ENCODE results near the gene RTKN2. TPM values are rescaled to one million over a fixed set of nuclear protein-coding genes. Genes with fewer than 3 reads are reported as not detected.
A peak's percentile ranks its signal among the peaks of the same experiment; 100 is the strongest.

RTKN2 gene
- total RNA-seq (1 to 10 TPM; 1.4 to 7.8 (median 3.0) TPM), polyA plus RNA-seq (1 to 10 TPM; 1.7 to 5.1 TPM), total RNA-seq (3.4 reads per million, percentile 18 among the genes with 10 or more reads in this experiment)

GRCh38 chr10:62268399-62269114, at the start of gene RTKN2:
Gene RTKN2, minus strand, starts transcription at chr10:62268844. Its CDS starts 234 bp downstream, at chr10:62268610.
- H3K4me3 ChIP-seq (ENCODE audit: low read length), result peak within 1 kb of the TSS; percentile 69
- Mint-ChIP-seq H3K36me3 (no peaks in the 10 kb centered on the region), H3K9me3 (no peaks in the 10 kb centered on the region), H3K27ac (peak within 1 kb of the TSS in 8 of 9 donors; percentile 8 to 75 (median 46)), H3K4me3 (peak within 1 kb of the TSS; percentile 84 to 96 (median 88)), H3K27me3 (peaks cover 4 to 43% (median 16%) of the 10 kb centered on the region in 5 donors), H3K4me1 (peaks cover 9 to 19% (median 14%) of the 10 kb centered on the region in 7 donors)
- H3K36me3 ChIP-seq (ENCODE audit: control insufficient read depth in 2 of 3, insufficient read depth in 3 of 3, low read length in 3 of 3), result no peaks in the 10 kb centered on the region
- H3K27ac ChIP-seq (ENCODE audit: low read depth, low read length), result peak within 1 kb of the TSS; percentile 12
- peaks cover 0 to 9% of the 10 kb centered on the region in 2 donors for H3K27me3 ChIP-seq (ENCODE audit: control insufficient read depth in 2 of 2, insufficient read depth in 2 of 2, low read length in 2 of 2)
- ChIA-PET CTCF (interaction anchor here (0.6 kb wide), 1 partner anchor 11 kb away, joined by 3 read pairs; no protein-coding TSS in a partner anchor), POLR2A (no interaction called here)
- H3K4me1 ChIP-seq (ENCODE audit: control insufficient read depth in 2 of 2, insufficient read depth in 2 of 2, low read length in 2 of 2), result peaks cover 0 to 5% of the 10 kb centered on the region in 2 donors
- ATAC-seq (peak; percentile 89), DNase-seq (peak; percentile 52 to 76 (median 64))
- no peaks in the 10 kb centered on the region for H3K9me3 ChIP-seq (ENCODE audit: control insufficient read depth in 2 of 3, low read length in 3 of 3)
- intact Hi-C loops (cut with micrococcal nuclease), result loop anchor here (1.0 to 10.0 kb wide), 10 partner anchors 38 to 984 kb away; partner anchors contain the start of genes EGR2 (in 2 of the 2), ARID5B (in 1 of the 2), NRBF2 (in 1 of the 2) and ZNF365 (in 1 of the 2)

DNA sequence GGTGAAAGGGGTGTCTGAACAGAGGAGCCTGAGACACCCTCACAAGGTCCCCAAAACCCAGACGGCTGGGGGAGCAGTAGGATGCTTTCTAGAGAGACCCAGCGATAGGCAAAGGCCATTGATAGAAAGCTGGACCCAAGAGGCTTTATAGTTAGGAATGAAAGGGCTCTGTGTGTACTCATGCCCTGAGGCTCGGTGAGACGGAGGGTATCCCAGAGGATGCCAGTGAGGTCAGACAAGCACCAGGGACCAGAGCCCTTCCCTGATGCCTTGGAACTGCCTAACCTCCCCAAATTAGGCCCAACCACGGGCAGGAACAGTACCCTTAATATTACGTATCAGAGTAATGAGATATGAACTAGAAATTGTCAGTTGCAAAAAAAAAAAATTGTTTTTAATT, 48.6 kb upstream of the RTKN2 start:
- POLR2A ChIA-PET, result no interaction called here
- intact Hi-C loops (cut with micrococcal nuclease), result no loop called here
- H3K9me3 ChIP-seq (ENCODE audit: control insufficient read depth in 2 of 3, low read length in 3 of 3), result no peaks in the 10 kb centered on the region
- no peak overlapping the region for H3K27ac ChIP-seq (ENCODE audit: low read depth, low read length)
- H3K27ac Mint-ChIP-seq, result no peak overlapping the region
- ATAC-seq (no peak), DNase-seq (no peak)
- H3K4me3 ChIP-seq (ENCODE audit: low read length), result no peak overlapping the region
- H3K36me3 Mint-ChIP-seq, result no peaks in the 10 kb centered on the region
- H3K27me3 ChIP-seq (ENCODE audit: control insufficient read depth in 2 of 2, insufficient read depth in 2 of 2, low read length in 2 of 2), result no peaks in the 10 kb centered on the region
- peaks cover 0 to 22% (median 11%) of the 10 kb centered on the region in 5 donors for H3K27me3 Mint-ChIP-seq
- H3K36me3 ChIP-seq (ENCODE audit: control insufficient read depth in 2 of 3, insufficient read depth in 3 of 3, low read length in 3 of 3), result no peaks in the 10 kb centered on the region
- no peaks in the 10 kb centered on the region for H3K4me1 Mint-ChIP-seq
- no peaks in the 10 kb centered on the region for H3K4me1 ChIP-seq (ENCODE audit: control insufficient read depth in 2 of 2, insufficient read depth in 2 of 2, low read length in 2 of 2)
- no peak overlapping the region for H3K4me3 Mint-ChIP-seq
- CTCF ChIA-PET, result no interaction called here
- no peaks in the 10 kb centered on the region for H3K9me3 Mint-ChIP-seq

- Mint-ChIP-seq H3K27me3 (peaks cover 0 to 7% (median 0%) of the 10 kb centered on the region in 5 donors), H3K4me1 (peaks cover 5 to 29% (median 24%) of the 10 kb centered on the region in 7 donors), H3K4me3 (no peak overlapping the region), H3K27ac (no peak overlapping the region), H3K36me3 (no peaks in the 10 kb centered on the region), H3K9me3 (peaks cover 0 to 1% (median 0%) of the 10 kb centered on the region in 11 donors)
- H3K9me3 ChIP-seq (ENCODE audit: control insufficient read depth in 2 of 3, low read length in 3 of 3), result no peaks in the 10 kb centered on the region
- POLR2A ChIA-PET, result no interaction called here
- no peak overlapping the region for H3K4me3 ChIP-seq (ENCODE audit: low read length)
- no peak overlapping the region for H3K27ac ChIP-seq (ENCODE audit: low read depth, low read length)
- peaks cover 9 to 26% of the 10 kb centered on the region in 2 donors for H3K4me1 ChIP-seq (ENCODE audit: control insufficient read depth in 2 of 2, insufficient read depth in 2 of 2, low read length in 2 of 2)
- intact Hi-C loops (cut with micrococcal nuclease), result loop anchor here in 1 of 2 donors (10.0 kb wide), 1 partner anchor 554 kb away; no protein-coding TSS in a partner anchor
- no peaks in the 10 kb centered on the region for H3K27me3 ChIP-seq (ENCODE audit: control insufficient read depth in 2 of 2, insufficient read depth in 2 of 2, low read length in 2 of 2)
- ATAC-seq (no peak), DNase-seq (no peak)
- no peaks in the 10 kb centered on the region for H3K36me3 ChIP-seq (ENCODE audit: control insufficient read depth in 2 of 3, insufficient read depth in 3 of 3, low read length in 3 of 3)
- CTCF ChIA-PET, result no interaction called here
These were observed 40.6 kb upstream of the RTKN2 start for GRCh38 chr10:62309254-62309653.

- Histone ChIP-seq H3K27ac (ENCODE audit: low read depth, low read length) (no peak overlapping the region), H3K9me3 (ENCODE audit: control insufficient read depth in 2 of 3, low read length in 3 of 3) (no peaks in the 10 kb centered on the region), H3K27me3 (ENCODE audit: control insufficient read depth in 2 of 2, insufficient read depth in 2 of 2, low read length in 2 of 2) (no peaks in the 10 kb centered on the region), H3K36me3 (ENCODE audit: control insufficient read depth in 2 of 3, insufficient read depth in 3 of 3, low read length in 3 of 3) (no peaks in the 10 kb centered on the region), H3K4me1 (ENCODE audit: control insufficient read depth in 2 of 2, insufficient read depth in 2 of 2, low read length in 2 of 2) (peaks cover 9 to 28% of the 10 kb centered on the region in 2 donors), H3K4me3 (ENCODE audit: low read length) (no peak overlapping the region)
- Mint-ChIP-seq H3K4me3 (no peak overlapping the region), H3K27ac (no peak overlapping the region), H3K27me3 (peaks cover 0 to 7% (median 0%) of the 10 kb centered on the region in 5 donors), H3K4me1 (peaks cover 5 to 37% (median 25%) of the 10 kb centered on the region in 7 donors), H3K36me3 (no peaks in the 10 kb centered on the region), H3K9me3 (peaks cover 0 to 1% (median 0%) of the 10 kb centered on the region in 11 donors)
- ATAC-seq (no peak), DNase-seq (no peak)
- ChIA-PET POLR2A (no interaction called here), CTCF (no interaction called here)
- intact Hi-C loops (cut with micrococcal nuclease), result loop anchor here in 1 of 2 donors (10.0 kb wide), 1 partner anchor 553 kb away; no protein-coding TSS in a partner anchor
These were observed 39.5 kb upstream of the RTKN2 start for GRCh38 chr10:62308101-62308500.

DNA sequence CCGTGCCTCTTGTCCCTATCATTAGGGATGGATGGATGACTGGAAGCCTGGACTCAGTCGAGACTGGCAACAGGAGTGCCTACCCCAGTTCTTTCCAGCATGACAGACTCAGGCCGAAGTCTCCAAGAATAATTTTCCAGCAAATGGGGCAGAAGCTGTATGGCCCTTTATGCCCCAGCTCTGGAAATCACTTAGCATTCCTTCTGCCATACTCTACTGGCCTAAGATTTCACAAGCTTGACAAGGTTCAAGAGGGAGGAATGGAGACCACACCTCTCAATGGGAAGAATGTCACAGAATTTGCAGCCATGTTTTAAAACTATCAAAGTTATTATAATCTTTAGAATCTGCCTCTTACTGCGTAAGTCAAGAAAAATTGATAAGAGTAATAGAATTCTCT, 39.0 kb upstream of the RTKN2 start:
- no peak overlapping the region for H3K4me3 ChIP-seq (ENCODE audit: low read length)
- CTCF ChIA-PET, result no interaction called here
- no peaks in the 10 kb centered on the region for H3K36me3 Mint-ChIP-seq

GRCh38 chr10:62306663-62307062, 38.0 kb upstream of the RTKN2 start:
- H3K36me3 Mint-ChIP-seq, result no peaks in the 10 kb centered on the region
- Histone ChIP-seq H3K9me3 (ENCODE audit: control insufficient read depth in 2 of 3, low read length in 3 of 3) (no peaks in the 10 kb centered on the region), H3K36me3 (ENCODE audit: control insufficient read depth in 2 of 3, insufficient read depth in 3 of 3, low read length in 3 of 3) (no peaks in the 10 kb centered on the region), H3K4me3 (ENCODE audit: low read length) (no peak overlapping the region), H3K27ac (ENCODE audit: low read depth, low read length) (no peak overlapping the region), H3K4me1 (ENCODE audit: control insufficient read depth in 2 of 2, insufficient read depth in 2 of 2, low read length in 2 of 2) (peaks cover 9 to 30% of the 10 kb centered on the region in 2 donors), H3K27me3 (ENCODE audit: control insufficient read depth in 2 of 2, insufficient read depth in 2 of 2, low read length in 2 of 2) (no peaks in the 10 kb centered on the region)
- H3K27ac Mint-ChIP-seq, result peak overlapping the region in 5 of 9 donors; percentile 13 to 53 (median 46)
- ChIA-PET CTCF (no interaction called here), POLR2A (interaction anchor here (1.0 to 1.1 kb wide), 2 partner anchors 13 to 510 kb away, joined by 3 read pairs; no protein-coding TSS in a partner anchor)
- intact Hi-C loops (cut with micrococcal nuclease), result loop anchor here in 1 of 2 donors (2.0 to 10.0 kb wide), 2 partner anchors 38 to 552 kb away; partner anchors contain the start of gene RTKN2
- peak in 7 of 9 donors; percentile 7 to 38 (median 24) for DNase-seq
- peaks cover 0 to 7% (median 0%) of the 10 kb centered on the region in 5 donors for H3K27me3 Mint-ChIP-seq
- peaks cover 0 to 1% (median 0%) of the 10 kb centered on the region in 11 donors for H3K9me3 Mint-ChIP-seq
- ATAC-seq, result peak; percentile 62
- peak overlapping the region in 8 of 10 donors; percentile 16 to 66 (median 45) for H3K4me3 Mint-ChIP-seq
- H3K4me1 Mint-ChIP-seq, result peaks cover 5 to 47% (median 34%) of the 10 kb centered on the region in 7 donors

More for the DNA sequence above, 39.0 kb upstream of the RTKN2 start:
- peaks cover 9 to 30% of the 10 kb centered on the region in 2 donors for H3K4me1 ChIP-seq (ENCODE audit: control insufficient read depth in 2 of 2, insufficient read depth in 2 of 2, low read length in 2 of 2)
- no peak for DNase-seq
- peak overlapping the region in 2 of 10 donors; percentile 16 to 49 for H3K4me3 Mint-ChIP-seq
- H3K27ac Mint-ChIP-seq, result peak overlapping the region in 2 of 9 donors; percentile 3 to 13
- POLR2A ChIA-PET, result interaction anchor here (0.7 to 1.1 kb wide), 2 partner anchors 14 to 29 kb away, joined by 3 read pairs; no protein-coding TSS in a partner anchor
- ATAC-seq, result no peak
- H3K27ac ChIP-seq (ENCODE audit: low read depth, low read length), result no peak overlapping the region
- H3K4me1 Mint-ChIP-seq, result peaks cover 5 to 42% (median 30%) of the 10 kb centered on the region in 7 donors
- H3K27me3 ChIP-seq (ENCODE audit: control insufficient read depth in 2 of 2, insufficient read depth in 2 of 2, low read length in 2 of 2), result no peaks in the 10 kb centered on the region
- intact Hi-C loops (cut with micrococcal nuclease), result loop anchor here in 1 of 2 donors (2.0 to 10.0 kb wide), 2 partner anchors 39 to 553 kb away; partner anchors contain the start of gene RTKN2
- no peaks in the 10 kb centered on the region for H3K36me3 ChIP-seq (ENCODE audit: control insufficient read depth in 2 of 3, insufficient read depth in 3 of 3, low read length in 3 of 3)
- peaks cover 0 to 7% (median 0%) of the 10 kb centered on the region in 5 donors for H3K27me3 Mint-ChIP-seq
- peaks cover 0 to 1% (median 0%) of the 10 kb centered on the region in 11 donors for H3K9me3 Mint-ChIP-seq
- H3K9me3 ChIP-seq (ENCODE audit: control insufficient read depth in 2 of 3, low read length in 3 of 3), result no peaks in the 10 kb centered on the region

Measured in naive thymus-derived CD4-positive, alpha-beta T cell (primary cell).